Ecto neural progenitor cell (in vitro differentiated cells): ENCODE measurements around the gene BCAS2.
A peak's percentile ranks its signal among the peaks of the same experiment; 100 is the strongest.
"Not testable (repeated sequence)": the region's sequence is repeated elsewhere in the genome, so short reads cannot be mapped to it uniquely, and the experiment has no call there.

ENCODE experiments used
- DNase-seq: peaks from one replicate; pipeline ENCODE4 v3.0.0-alpha.2; 2018; ENCODE audit warnings: low spot score

BCAS2 gene

GRCh38 chr1:114581335-114582287, at the start of gene BCAS2:
TSS of gene BCAS2 (minus strand) at chr1:114581615. CDS start at chr1:114581591, 24 bp downstream.
- peak; percentile 93 for DNase-seq

- no peak for DNase-seq
These were observed 45.7 kb upstream of the BCAS2 start for GRCh38 chr1:114627107-114627506.

GRCh38 chr1:114623364-114623763, 41.9 kb upstream of the BCAS2 start:
- no peak for DNase-seq

DNA sequence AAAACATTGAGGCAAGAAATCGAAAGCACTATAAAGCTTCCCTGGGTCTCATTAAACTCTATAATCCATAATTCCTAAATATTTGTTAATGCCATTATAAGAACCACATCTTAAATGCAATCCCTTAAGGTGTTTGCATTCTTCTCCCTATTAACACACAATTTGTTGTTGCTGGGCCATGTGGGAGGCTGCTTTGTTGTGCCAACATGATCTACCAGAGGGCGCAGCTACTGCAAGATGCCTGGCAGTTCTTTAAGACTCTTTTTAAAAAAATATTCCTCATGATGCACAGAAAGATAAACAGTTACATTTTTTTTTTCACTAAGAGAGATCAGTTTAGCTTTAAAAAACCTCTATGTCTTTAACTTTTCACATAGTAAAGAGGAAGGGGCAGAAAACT, 39.0 kb upstream of the BCAS2 start:
- DNase-seq: no peak

DNA sequence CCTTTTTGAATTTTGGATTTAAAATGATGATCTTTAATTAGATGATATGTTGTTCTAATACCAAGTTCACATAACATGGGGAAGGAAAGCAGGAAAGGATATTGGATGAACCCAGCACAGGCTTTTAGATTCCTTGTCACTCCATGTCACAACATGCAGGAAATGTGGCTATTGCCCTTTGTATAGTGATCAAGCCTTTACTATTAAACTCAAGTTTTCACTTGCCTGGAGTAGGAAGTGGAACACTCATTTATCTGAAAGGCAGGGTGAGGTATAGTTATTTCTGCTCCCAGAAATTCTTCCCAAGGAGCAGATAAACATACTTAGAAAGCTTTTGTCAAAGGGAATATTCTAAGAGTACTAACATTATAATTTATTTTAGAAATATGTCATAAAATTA, 37.2 kb upstream of the BCAS2 start:
- DNase-seq: no peak

DNA sequence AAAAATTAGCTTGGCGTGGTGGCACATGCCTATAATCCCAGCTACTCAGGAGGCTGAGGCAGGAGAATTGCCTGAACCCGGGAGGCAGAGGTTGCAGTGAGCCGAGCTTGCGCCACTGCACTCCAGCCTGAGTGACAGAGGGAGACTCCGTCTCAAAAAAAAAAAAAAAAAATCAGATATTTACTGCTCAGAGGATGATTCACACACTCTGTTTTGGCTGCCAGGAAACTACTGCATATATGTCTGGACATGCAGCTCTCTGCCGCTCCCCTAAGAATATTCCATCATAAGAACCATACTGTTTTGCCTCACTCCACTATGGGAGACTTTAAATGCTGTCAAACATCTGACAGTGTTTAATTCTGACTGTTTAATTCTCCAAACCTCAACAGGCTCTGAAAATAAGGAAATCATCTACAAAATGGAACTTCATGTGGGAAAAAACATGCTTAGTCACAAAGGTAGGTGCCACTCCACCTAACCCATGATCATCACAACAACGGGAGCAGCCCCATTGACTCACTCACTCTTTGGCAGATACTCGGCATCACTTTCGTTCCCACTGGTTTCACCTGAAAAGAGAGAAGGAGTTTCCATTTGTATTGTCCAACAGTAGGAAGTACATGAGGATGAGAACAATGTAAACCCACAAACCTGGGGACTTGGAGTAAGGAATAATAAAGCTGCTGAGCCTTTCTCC, 29.3 kb upstream of the BCAS2 start:
- no peak for DNase-seq

DNA sequence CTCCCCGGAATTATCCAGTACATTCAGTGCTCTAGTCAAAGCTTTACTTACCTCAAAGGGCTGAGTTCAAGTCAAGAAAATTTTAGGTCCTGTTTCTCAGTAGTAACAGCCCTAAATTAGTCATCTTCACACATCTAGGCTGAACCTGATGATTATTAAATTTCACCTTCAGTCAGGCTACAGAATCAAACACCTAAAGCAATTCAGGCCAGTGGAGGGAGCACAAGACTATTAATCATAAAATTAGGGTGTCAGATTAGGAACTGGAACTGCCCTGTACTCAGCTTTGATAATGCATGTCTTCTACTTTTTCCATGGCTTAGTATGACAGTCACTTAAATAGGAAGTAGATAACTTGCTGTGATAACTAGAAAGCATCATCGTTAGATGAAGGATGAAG, 28.4 kb upstream of the BCAS2 start:
- no peak for DNase-seq

GRCh38 chr1:114609026-114609425, 27.6 kb upstream of the BCAS2 start:
- no peak for DNase-seq

GRCh38 chr1:114607223-114607622, 25.8 kb upstream of the BCAS2 start:
- DNase-seq: no peak

DNA sequence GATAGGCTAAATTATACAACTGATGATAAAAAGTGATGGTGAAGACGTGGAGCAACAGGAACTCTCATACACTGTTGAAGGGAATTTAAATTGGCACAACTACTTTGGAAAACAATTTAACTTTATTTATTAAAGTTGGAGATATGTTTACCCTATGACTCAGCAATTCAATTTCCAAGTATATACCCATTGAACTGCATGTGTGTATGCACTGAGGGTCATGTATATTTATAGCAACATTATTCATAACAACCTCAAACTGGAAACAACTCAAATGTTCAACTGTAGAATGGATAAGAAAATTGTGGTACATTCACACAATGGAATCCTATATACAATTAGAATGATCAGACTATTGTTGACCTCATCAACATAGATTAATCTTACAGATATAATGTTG, 16.5 kb upstream of the BCAS2 start:
- no peak for DNase-seq

GRCh38 chr1:114595602-114596001, 14.2 kb upstream of the BCAS2 start:
- DNase-seq: no peak

GRCh38 chr1:114594046-114594445, 12.6 kb upstream of the BCAS2 start:
- no peak for DNase-seq

DNA sequence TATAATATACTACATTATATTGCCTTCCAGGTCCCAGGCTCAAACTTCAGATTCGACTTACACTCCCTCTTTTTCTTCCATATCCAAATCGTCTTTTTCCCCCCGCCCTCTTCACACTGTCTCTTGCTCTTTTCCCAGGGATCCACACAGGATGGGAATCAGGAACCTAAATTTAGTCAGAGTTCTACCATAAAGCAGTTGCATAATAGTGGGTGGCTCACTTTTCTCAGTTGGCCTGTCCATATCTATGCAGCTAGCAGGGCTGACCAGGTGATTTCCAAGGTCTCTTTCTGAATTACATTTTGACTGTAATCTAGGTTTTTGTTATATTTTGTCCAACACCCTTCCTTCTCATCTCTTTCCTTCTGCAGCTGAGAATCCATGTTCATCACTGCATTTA, 7.7 kb upstream of the BCAS2 start:
- no peak for DNase-seq

DNA sequence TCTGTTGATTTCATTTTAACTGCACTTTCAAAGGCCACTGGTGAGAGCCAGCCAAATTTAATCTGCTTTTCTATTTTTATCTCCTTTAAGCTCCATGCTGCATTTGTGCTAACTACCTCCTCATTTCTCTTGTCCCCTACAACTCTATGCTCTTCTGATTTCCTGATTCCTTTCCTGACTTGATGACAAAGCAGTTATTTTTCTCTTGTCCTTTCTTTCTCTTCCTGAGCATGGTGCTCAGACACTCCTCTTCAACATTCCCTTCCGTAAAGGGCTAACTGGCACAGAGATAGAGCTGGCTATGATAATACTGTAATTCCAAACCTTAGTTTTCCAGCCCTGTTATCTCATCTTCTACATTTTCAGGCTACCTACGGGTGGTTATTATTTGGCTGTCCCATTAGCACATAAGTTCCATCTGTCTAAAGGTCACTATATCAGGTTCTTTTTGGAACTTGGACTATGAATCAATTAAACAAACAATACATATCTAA, 6.8 kb upstream of the BCAS2 start:
- DNase-seq: no peak

GRCh38 chr1:114587203-114587991, 6.0 kb upstream of the BCAS2 start:
- no peak for DNase-seq

- DNase-seq: no peak
These were observed 5.2 kb upstream of the BCAS2 start for GRCh38 chr1:114586513-114587047.

GRCh38 chr1:114585231-114585630, 3.8 kb upstream of the BCAS2 start:
- no peak for DNase-seq

DNA sequence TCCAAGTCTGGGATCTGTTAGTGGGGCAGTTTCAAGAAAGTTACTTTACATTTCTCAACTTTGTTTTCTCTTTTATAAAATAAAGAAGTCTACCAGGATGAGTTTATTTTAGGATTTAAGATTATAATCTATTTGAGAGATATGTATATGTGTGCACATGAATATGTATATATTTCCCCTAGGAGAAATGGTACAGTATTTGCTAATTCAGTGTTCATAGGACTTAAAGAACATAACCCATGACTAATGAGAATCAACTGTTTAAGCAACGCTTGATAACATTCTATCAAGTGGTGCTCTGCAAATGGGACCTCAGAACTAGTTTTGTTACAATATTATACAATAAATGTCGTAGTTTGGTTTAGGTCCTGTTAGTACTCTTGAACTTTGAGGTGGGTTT, 7.0 kb downstream of the BCAS2 start:
- DNase-seq: no peak

DNA sequence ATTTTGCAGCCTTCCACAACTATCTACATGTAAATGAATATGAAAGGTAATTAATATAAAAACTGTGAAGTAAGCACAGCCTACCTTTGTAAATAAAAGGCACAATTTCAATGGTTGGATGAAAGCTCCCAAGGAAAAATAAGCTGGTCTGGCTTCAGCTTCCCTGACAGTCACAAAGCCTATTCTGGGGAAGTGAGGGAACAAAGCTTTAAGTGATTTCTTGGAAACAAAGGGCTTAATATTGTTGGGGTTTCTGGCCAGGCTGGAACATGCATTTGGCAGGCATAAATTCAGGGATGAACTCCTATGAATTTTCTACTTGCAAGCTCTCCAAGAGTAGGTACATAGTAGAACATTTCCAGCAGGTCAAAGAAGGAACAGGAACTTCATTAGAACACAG, 17.3 kb downstream of the BCAS2 start:
- DNase-seq: no peak

- DNase-seq: not testable (repeated sequence)
These were observed 18.4 kb downstream of the BCAS2 start for GRCh38 chr1:114562978-114563510.

DNA sequence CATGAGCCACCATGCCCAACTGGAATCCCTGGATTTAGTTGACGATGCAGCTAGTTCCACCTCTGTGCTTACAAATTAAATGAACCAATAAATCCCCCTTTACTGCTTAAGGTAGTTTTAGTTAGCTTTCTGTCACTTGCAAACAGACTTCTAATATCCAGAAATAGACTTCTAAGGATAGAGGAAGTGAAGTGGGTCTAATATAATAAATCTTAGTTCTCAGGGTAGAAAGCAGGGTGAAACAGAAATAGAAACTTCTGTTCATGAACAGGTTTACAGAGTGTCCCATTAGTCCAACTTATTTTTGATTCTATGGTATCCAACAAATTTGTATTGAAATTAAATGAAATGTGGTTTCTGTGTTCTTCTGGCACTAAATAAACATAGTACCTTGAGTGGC, 20.1 kb downstream of the BCAS2 start:
- DNase-seq: no peak

DNA sequence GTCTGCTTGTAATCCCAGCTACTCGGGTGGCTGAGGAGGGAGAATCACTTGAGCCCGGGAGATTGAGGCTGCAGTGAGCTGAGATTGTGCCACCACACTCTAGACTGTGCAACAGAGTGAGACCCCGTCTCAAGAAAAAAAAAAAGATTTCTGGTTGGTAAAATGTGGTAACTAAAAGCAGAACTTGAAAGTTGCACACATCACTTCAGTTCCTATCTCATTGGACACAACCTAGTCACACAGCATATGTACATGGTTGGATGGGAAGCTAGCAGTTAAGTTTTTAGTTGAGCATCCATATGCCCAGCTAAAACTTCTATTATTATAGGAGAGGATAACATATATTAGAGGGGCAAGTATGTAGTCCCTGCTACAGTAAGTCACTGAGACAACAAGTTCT, 22.1 kb downstream of the BCAS2 start:
- DNase-seq: no peak
